ENCODE results near the gene PIKFYVE.

GRCh38 chr2:208358758-208359631, 92.9 kb downstream of the PIKFYVE start:
- TF ChIP-seq CTCF (tag by site-specific recombination; IDR thresholded peaks at IDR 0.05) (no peak), ZNF146 (tag by site-specific recombination; IDR thresholded peaks at IDR 0.05) (no peak), ZNF121 (tag by site-specific recombination; IDR thresholded peaks at IDR 0.05) (no peak), ZSCAN30 (tag by site-specific recombination; IDR thresholded peaks at IDR 0.05) (no peak), ZFHX2 (tag by site-specific recombination; conservative IDR thresholded peaks at IDR 0.05) (no peak), ZBTB49 (tag by site-specific recombination; IDR thresholded peaks at IDR 0.05; ENCODE audit: low read depth) (no peak), YY1 (tag by site-specific recombination; IDR thresholded peaks at IDR 0.05) (no peak), PRDM10 (tag by site-specific recombination; IDR thresholded peaks at IDR 0.05) (no peak), TCF7L2 (IDR thresholded peaks at IDR 0.05; ENCODE audit: borderline replicate concordance, low read depth, low read length) (no peak), ZNF830 (tag by site-specific recombination; IDR thresholded peaks at IDR 0.05; ENCODE audit: low read depth) (no peak)
